H1 (cell line): Measurements from ENCODE around the gene GAR1. TPM values are rescaled to one million over a fixed set of nuclear protein-coding genes. Genes with fewer than 3 reads are reported as not detected.

Source experiments
- CTCF ChIA-PET: fragments of 300-600 bp; sonication (Branson Sonifier 250); formaldehyde crosslinking; loops from one replicate; lab custom pipeline; 2021; ENCODE audit not compliant: partially characterized antibody; lab: Charles Lee
- POLR2A ChIA-PET: fragments of 300-600 bp; sonication (Branson Sonifier 250); formaldehyde crosslinking; loops from one replicate; lab custom pipeline; 2021; ENCODE audit warnings: inconsistent platforms; ENCODE audit not compliant: partially characterized antibody; lab: Charles Lee
- DNase-seq, 2 experiments: peaks; one replicate each; pipeline versions ENCODE4 v3.0.0 to v3.0.0-alpha.2; 2010 to 2022; ENCODE audit warnings: low spot score in 2 of 2, low read depth in 1 of 2, mixed read lengths in 1 of 2
- FAIRE-seq: peaks from 2 replicates; lab custom pipeline; 2011; peaks lifted over from hg19 to GRCh38; lab: Jason Lieb, UNC
- H2AFZ ChIP-seq: 2 replicates; pipeline ENCODE4 v1.8.1; 2012; ENCODE audit warnings: low read length, inconsistent platforms
- H2AK5ac ChIP-seq: 2 replicates; pipeline ENCODE4 v1.6.1; 2013; ENCODE audit warnings: low read depth, low read length
- H2BK120ac ChIP-seq: replicated peaks from 2 replicates; pipeline ENCODE3; 2013; ENCODE audit warnings: low read depth, low read length, inconsistent platforms
- H2BK12ac ChIP-seq: 2 replicates; pipeline ENCODE4 v1.6.1; 2013; ENCODE audit warnings: low read depth, low read length
- H2BK15ac ChIP-seq: 2 replicates; pipeline ENCODE4 v1.6.1; 2013; ENCODE audit warnings: low read length
- H2BK20ac ChIP-seq: 2 replicates; pipeline ENCODE4 v1.6.1; 2013; ENCODE audit warnings: low read length
- H2BK5ac ChIP-seq: 2 replicates; pipeline ENCODE4 v1.6.1; 2013; ENCODE audit warnings: low read depth, low read length
- H3K14ac ChIP-seq: 2 replicates; pipeline ENCODE4 v1.6.1; 2013; ENCODE audit warnings: inconsistent platforms; ENCODE audit not compliant: insufficient read length
- H3K18ac ChIP-seq: 2 replicates; pipeline ENCODE4 v1.6.1; 2013; ENCODE audit warnings: low read length; ENCODE audit errors: extremely low read depth
- H3K23ac ChIP-seq: 2 replicates; pipeline ENCODE4 v1.6.1; 2013; ENCODE audit warnings: inconsistent platforms; ENCODE audit not compliant: insufficient read length
- H3K23me2 ChIP-seq: 2 replicates; pipeline ENCODE4 v1.6.1; 2013; ENCODE audit warnings: low read depth, low read length
- H3K27ac ChIP-seq: 2 replicates; pipeline ENCODE4 v1.6.1; 2011; ENCODE audit warnings: low read depth, low read length, inconsistent platforms
- H3K27me3 ChIP-seq, 4 experiments: replicated peaks in 1 of 4; 1 replicate in 1 of 4; 2 replicates in 3 of 4; pipeline versions ENCODE4 v1.6.1 to v1.8.1; 2011 to 2013; ENCODE audit warnings: low read length in 3 of 4, mild to moderate bottlenecking in 3 of 4, inconsistent platforms in 2 of 4, mixed read lengths in 2 of 4, moderate library complexity in 1 of 4; ENCODE audit not compliant: control insufficient read depth in 3 of 4, insufficient read depth in 3 of 4; ENCODE audit errors: extremely low read depth in 1 of 4
- H3K36me3 ChIP-seq, 4 experiments: 2 replicates each; pipeline versions ENCODE4 v1.6.1 to v1.8.1; 2011 to 2013; ENCODE audit warnings: mild to moderate bottlenecking in 4 of 4, low read length in 3 of 4, moderate library complexity in 2 of 4, control low read depth in 1 of 4, inconsistent platforms in 1 of 4; ENCODE audit not compliant: insufficient read depth in 4 of 4, control insufficient read depth in 2 of 4
- H3K4ac ChIP-seq: replicated peaks from 2 replicates; pipeline ENCODE3; 2013; ENCODE audit warnings: low read length, low read depth, mixed read lengths, inconsistent platforms; ENCODE audit not compliant: insufficient read length
- H3K4me1 ChIP-seq, 4 experiments: replicated peaks in 1 of 4; 1 replicate in 1 of 4; 2 replicates in 3 of 4; pipeline versions ENCODE4 v1.6.1 to v1.8.1; 2011 to 2013; ENCODE audit warnings: low read length in 3 of 4, inconsistent platforms in 2 of 4, mixed read lengths in 1 of 4; ENCODE audit not compliant: insufficient read depth in 4 of 4, control insufficient read depth in 3 of 4
- H3K4me2 ChIP-seq, 2 experiments: 2 replicates each; pipeline versions ENCODE4 v1.6.1 to v1.8.1; 2011 to 2013; ENCODE audit warnings: low read depth in 2 of 2, low read length in 2 of 2, control low read depth in 1 of 2, inconsistent platforms in 1 of 2, mild to moderate bottlenecking in 1 of 2; ENCODE audit not compliant: insufficient read depth in 1 of 2
- H3K4me3 ChIP-seq, 4 experiments: fragments of 200-600, 300-600 bp in 1 of 4; sonication (generic), shearing (Covaris generic), sonication (Bioruptor Twin) in 1 of 4; 2 replicates each; pipeline versions ENCODE4 v1.5.1 to v1.8.1; 2011 to 2016; ENCODE audit warnings: low read length in 4 of 4, low read depth in 3 of 4, control low read depth in 2 of 4, inconsistent platforms in 2 of 4, mild to moderate bottlenecking in 2 of 4, mixed read lengths in 1 of 4, moderate library complexity in 1 of 4; ENCODE audit not compliant: insufficient read depth in 2 of 4; ENCODE audit errors: extremely low read depth in 1 of 4
- H3K56ac ChIP-seq: replicated peaks from 2 replicates; pipeline ENCODE3; 2013; ENCODE audit warnings: low read depth, mild to moderate bottlenecking, mixed read lengths, low read length, inconsistent platforms; ENCODE audit not compliant: insufficient read length
- H3K79me1 ChIP-seq: 2 replicates; pipeline ENCODE4 v1.6.1; 2013; ENCODE audit warnings: low read depth, low read length, control low read depth
- H3K79me2 ChIP-seq, 2 experiments: 2 replicates each; pipeline versions ENCODE4 v1.6.1 to v1.8.1; 2012 to 2013; ENCODE audit warnings: low read length in 2 of 2, mild to moderate bottlenecking in 2 of 2, inconsistent platforms in 1 of 2; ENCODE audit not compliant: insufficient read depth in 2 of 2, control insufficient read depth in 1 of 2
- H3K9ac ChIP-seq, 4 experiments: replicated peaks in 1 of 4; 1 replicate in 1 of 4; 2 replicates in 3 of 4; pipeline versions ENCODE4 v1.6.1 to v1.8.1; 2011 to 2013; ENCODE audit warnings: low read depth in 3 of 4, low read length in 3 of 4, control low read depth in 2 of 4, mild to moderate bottlenecking in 2 of 4, moderate library complexity in 2 of 4, inconsistent platforms in 1 of 4; ENCODE audit errors: extremely low read depth in 1 of 4
- H3K9me3 ChIP-seq, 2 experiments: 2 replicates each; pipeline versions ENCODE4 v1.6.1 to v1.8.1; 2012 to 2013; ENCODE audit warnings: mild to moderate bottlenecking in 2 of 2, moderate library complexity in 2 of 2, control low read depth in 1 of 2, inconsistent platforms in 1 of 2, low read depth in 1 of 2, low read length in 1 of 2, mixed read lengths in 1 of 2; ENCODE audit not compliant: insufficient read depth in 2 of 2
- H4K20me1 ChIP-seq, 2 experiments: replicated peaks in 1 of 2; 2 replicates each; pipeline versions ENCODE3 to v1.8.1; 2011 to 2013; ENCODE audit warnings: inconsistent platforms in 2 of 2, low read length in 2 of 2, mild to moderate bottlenecking in 1 of 2; ENCODE audit not compliant: insufficient read depth in 2 of 2, control insufficient read depth in 1 of 2
- H4K5ac ChIP-seq: 2 replicates; pipeline ENCODE4 v1.6.1; 2013; ENCODE audit warnings: low read length, low read depth, mixed read lengths, inconsistent platforms; ENCODE audit not compliant: insufficient read length
- H4K8ac ChIP-seq: 2 replicates; pipeline ENCODE4 v1.8.0; 2013; ENCODE audit warnings: mild to moderate bottlenecking, moderate library complexity, low read length, inconsistent platforms; ENCODE audit not compliant: insufficient read depth; ENCODE audit errors: extremely low read depth
- H4K91ac ChIP-seq: replicated peaks from 2 replicates; pipeline ENCODE3; 2013; ENCODE audit warnings: low read length, mixed read lengths, inconsistent platforms; ENCODE audit not compliant: insufficient read length
- BRCA1 ChIP-seq: IDR thresholded peaks from 2 replicates; pipeline ENCODE4 v1.6.1; 2012; ENCODE audit warnings: low read depth, low read length, improper control_type of control experiment
- CBX5 ChIP-seq: fragments of 300-800, 300-1000 bp; sonication (generic); IDR thresholded peaks from 2 replicates; pipeline ENCODE4 v1.7.1; 2016; ENCODE audit warnings: antibody characterized with exemption, low read length, low read depth
- EGR1 ChIP-seq: IDR thresholded peaks from 2 replicates; pipeline ENCODE4 v1.6.1; 2011; ENCODE audit warnings: low read depth, low read length, borderline replicate concordance
- FOSL1 ChIP-seq: IDR thresholded peaks from 2 replicates; pipeline ENCODE4 v1.6.1; 2011; ENCODE audit warnings: mild to moderate bottlenecking, low read depth, low read length, moderate library complexity; ENCODE audit not compliant: insufficient read depth
- HDAC6 ChIP-seq: IDR thresholded peaks from one replicate; pipeline ENCODE4 v1.7.1; 2012; ENCODE audit warnings: low read depth, mild to moderate bottlenecking, inconsistent platforms, low read length, moderate library complexity
- RBBP5 ChIP-seq: IDR thresholded peaks from 2 replicates; pipeline ENCODE4 v1.7.1; 2012; ENCODE audit warnings: low read depth, mild to moderate bottlenecking, inconsistent platforms, low read length, moderate library complexity, borderline replicate concordance
- RNF2 ChIP-seq: fragments of 200-900, 300-1000 bp; sonication (generic); IDR thresholded peaks from 2 replicates; pipeline ENCODE4 v1.7.1; 2016; ENCODE audit warnings: borderline replicate concordance, low read depth, mild to moderate bottlenecking, antibody characterized with exemption, low read length; ENCODE audit not compliant: poor library complexity, severe bottlenecking; ENCODE audit errors: missing control alignments
- SIRT6 ChIP-seq: IDR thresholded peaks from one replicate; pipeline ENCODE4 v1.7.1; 2012; ENCODE audit warnings: low read length, inconsistent platforms
- WGBS, 2 experiments: shearing (Covaris generic) in 1 of 2; methylation state at CpG; one replicate each; pipeline versions ENCODE4 v1.1.6 to v1.1.7; 2013 to 2015; ENCODE audit warnings: low lambda C conversion rate in 2 of 2, mixed read lengths in 2 of 2, inconsistent platforms in 1 of 2, low coverage in 1 of 2, missing lambda C conversion rate in 1 of 2; ENCODE audit not compliant: insufficient replicate concordance in 2 of 2, insufficient coverage in 1 of 2, insufficient read length in 1 of 2; ENCODE audit errors: extremely low coverage in 1 of 2, missing lambda C conversion rate in 1 of 2; 5-methylcytosine and 5-hydroxymethylcytosine counted together
- polyA plus RNA-seq, 7 experiments: library from polyadenylated mRNA; depleted of rRNA in 3 of 7; stranded (reverse) in 5 of 7; unstranded in 2 of 7; fragments of >200 nt in 5 of 7; fragments of 200-250 nt in 2 of 7; gene quantifications; 1 replicate in 5 of 7; 2 replicates in 1 of 7; 4 replicates in 1 of 7; pipeline versions ENCODE4 v1.2.1 to v1.2.3, GENCODE V29; 2011 to 2013; ENCODE audit warnings: missing spikeins in 2 of 7, mixed read lengths in 2 of 7
- total RNA-seq: library from RNA; stranded (reverse); fragmentation: NEBNext Ultra II Directional; extraction: Animal tissue kit (Norgen Biotek cat#: 25700); gene quantifications from 2 replicates; pipeline ENCODE4 v1.2.1, GENCODE V29; 2021

The GAR1 gene
- total and polyA plus RNA-seq, 2 of the 8 experiments (the other 6 are each of a cell fraction or from before 2014, with no cell fraction given): 14.5 to 37.5 TPM

- Histone ChIP-seq H3K36me3 (no peaks in the 10 kb centered on the region), H3K4me3 (no peak overlapping the region), H3K4me1 (no peaks in the 10 kb centered on the region), H4K5ac (no peak overlapping the region), H3K4ac (no peak overlapping the region), H3K9ac (no peak overlapping the region), H3K14ac (no peak overlapping the region), H4K20me1 (no peaks in the 10 kb centered on the region), H3K56ac (no peak overlapping the region), H2AFZ (no peak overlapping the region), H3K79me2 (no peaks in the 10 kb centered on the region), H3K4me2 (no peak overlapping the region), H2BK15ac (no peak overlapping the region), H3K79me1 (no peaks in the 10 kb centered on the region), H3K18ac (no peak overlapping the region), H2BK120ac (no peak overlapping the region), H4K8ac (no peak overlapping the region), H3K23me2 (no peaks in the 10 kb centered on the region), H3K9me3 (no peaks in the 10 kb centered on the region), H2BK12ac (no peak overlapping the region), H3K27ac (no peak overlapping the region), H3K23ac (no peak overlapping the region), H3K27me3 (no peaks in the 10 kb centered on the region), H2BK5ac (no peak overlapping the region), H4K91ac (no peak overlapping the region), H2BK20ac (no peak overlapping the region), H2AK5ac (no peak overlapping the region)
- DNase-seq: no peak
- TF ChIP-seq BRCA1 (no peak), FOSL1 (no peak), RNF2 (no peak), RBBP5 (no peak), CBX5 (no peak), HDAC6 (no peak), SIRT6 (no peak), EGR1 (no peak)
- no peak for FAIRE-seq
- WGBS, 2 experiments: 76% methylated on average over 5 of the region's 5 CpGs; no CpG with 5 or more reads in 1 of the 2 experiments
- ChIA-PET POLR2A (no interaction called here), CTCF (interaction anchor here (0.6 to 1.6 kb wide), 2 partner anchors 128 to 169 kb away, joined by 3 to 8 read pairs; no protein-coding TSS in a partner anchor)
These were observed 35.0 kb downstream of the GAR1 start for GRCh38 chr4:109850601-109851000.
